Spleen (tissue), 11 donors: ENCODE measurements around the gene VLDLR. TPM values are rescaled to one million over a fixed set of nuclear protein-coding genes. Genes with fewer than 3 reads are reported as not detected.

Experiments used
- DNase-seq: peaks from one replicate; pipeline ENCODE4 v3.0.0-alpha.2; 2020
- H3K27ac ChIP-seq, 8 donors: fragments of 200-600 bp; sonication (generic) in 7 of 8; 1 replicate in 4 of 8; 2 replicates in 4 of 8; pipeline versions ENCODE4 v1.5.0 to v1.8.0; 2016 to 2021; ENCODE audit warnings: inconsistent platforms in 4 of 8, mild to moderate bottlenecking in 4 of 8, moderate library complexity in 1 of 8
- H3K27me3 ChIP-seq, 7 donors: fragments of 200-600 bp; sonication (generic) in 6 of 7; replicated peaks in 1 of 7; 1 replicate in 4 of 7; 2 replicates in 3 of 7; pipeline versions ENCODE4 v1.5.0 to v1.8.0; 2016 to 2021; ENCODE audit warnings: inconsistent platforms in 3 of 7, mild to moderate bottlenecking in 1 of 7
- H3K36me3 ChIP-seq, 6 donors: fragments of 200-600 bp; sonication (generic) in 5 of 6; 1 replicate in 4 of 6; 2 replicates in 2 of 6; pipeline versions ENCODE4 v1.5.0 to v1.8.0; 2016 to 2021; ENCODE audit warnings: inconsistent platforms in 2 of 6
- H3K4me1 ChIP-seq, 6 donors: fragments of 200-600 bp; sonication (generic) in 5 of 6; 1 replicate in 3 of 6; 2 replicates in 3 of 6; pipeline versions ENCODE4 v1.5.0 to v1.8.0; 2016 to 2021; ENCODE audit warnings: inconsistent platforms in 3 of 6
- H3K4me3 ChIP-seq, 8 donors: fragments of 200-600 bp; sonication (generic) in 7 of 8; 1 replicate in 4 of 8; 2 replicates in 4 of 8; pipeline versions ENCODE4 v1.5.0 to v1.8.0; 2016 to 2021; ENCODE audit warnings: inconsistent platforms in 4 of 8, mild to moderate bottlenecking in 4 of 8, moderate library complexity in 2 of 8
- H3K9me3 ChIP-seq, 8 donors: fragments of 200-600 bp; sonication (generic) in 7 of 8; 1 replicate in 4 of 8; 2 replicates in 4 of 8; pipeline versions ENCODE4 v1.5.0 to v1.8.0; 2016 to 2021; ENCODE audit warnings: inconsistent platforms in 4 of 8
- POLR2A ChIP-seq, 3 donors: fragments of 450-650 bp; IDR thresholded peaks; one replicate each; pipeline ENCODE4 v1.5.1; 2017; ENCODE audit warnings: antibody characterized with exemption in 3 of 3, mild to moderate bottlenecking in 1 of 3
- POLR2AphosphoS5 ChIP-seq, 3 donors: sonication (generic); formaldehyde crosslinking; IDR thresholded peaks; one replicate each; pipeline ENCODE4 v1.5.1; 2017; ENCODE audit warnings: antibody characterized with exemption in 3 of 3
- WGBS, 5 donors: extraction: QIAGEN DNeasy Blood & Tissue Kit in 3 of 5; methylation state at CpG; one replicate each; pipeline versions ENCODE4 v1.1.5 to v1.1.7; 2013 to 2018; 5-methylcytosine and 5-hydroxymethylcytosine counted together
- intact Hi-C: fragments of 100-400 bp; cut with DNase I; formaldehyde crosslinking; loops from one replicate; pipeline ENCODE4 v1.15.0; 2023; ENCODE audit warnings: low total_unique reads
- polyA plus RNA-seq, 3 donors: library from polyadenylated mRNA; stranded (reverse); fragments of 200-250 nt; gene quantifications; one replicate each; pipeline ENCODE4 v1.2.1, GENCODE V29; 2013
- total RNA-seq, 7 donors: library from RNA; depleted of rRNA in 3 of 7; stranded (reverse); fragments of >200 nt in 3 of 7; fragmentation: NEBNext Ultra II Directional in 4 of 7; extraction: Animal tissue kit (Norgen Biotek cat#: 25700) in 4 of 7; gene quantifications; one replicate each; pipeline versions ENCODE4 v1.1.0 to v1.2.1, GENCODE V29; 2016 to 2021
- TF ChIP-seq, protein P1 (sequence below), 11 experiments: fragments of 200-600 bp in 7 of 11; fragments of 450-650 bp in 4 of 11; sonication (generic) in 4 of 11; IDR thresholded peaks in 8 of 11; conservative IDR thresholded peaks in 3 of 11; 1 replicate in 7 of 11; 2 replicates in 4 of 11; pipeline versions ENCODE4 v1.4.0 to v1.8.0; 2016 to 2021; ENCODE audit warnings: antibody characterized with exemption in 11 of 11, inconsistent platforms in 4 of 11, mild to moderate bottlenecking in 1 of 11
- donor health status: healthy with polysubstance abuse.
- donor health status: DM: no; HTN: no; CAD: no; lungs with moderate emphysema.
- donor health status: DM: no; HTN: no; CAD: no.
- donor health status: Bipolar disorder and iron deficiency.
- donor health status: healthy.
- donor health status: DM: no; HTN: no; CAD: no.
- donor health status: DM: yes; HTN: yes; CAD: no.

VLDLR gene
- total and polyA plus RNA-seq, 10 donors: 1.3 to 32.6 (median 8.7) TPM

DNA sequence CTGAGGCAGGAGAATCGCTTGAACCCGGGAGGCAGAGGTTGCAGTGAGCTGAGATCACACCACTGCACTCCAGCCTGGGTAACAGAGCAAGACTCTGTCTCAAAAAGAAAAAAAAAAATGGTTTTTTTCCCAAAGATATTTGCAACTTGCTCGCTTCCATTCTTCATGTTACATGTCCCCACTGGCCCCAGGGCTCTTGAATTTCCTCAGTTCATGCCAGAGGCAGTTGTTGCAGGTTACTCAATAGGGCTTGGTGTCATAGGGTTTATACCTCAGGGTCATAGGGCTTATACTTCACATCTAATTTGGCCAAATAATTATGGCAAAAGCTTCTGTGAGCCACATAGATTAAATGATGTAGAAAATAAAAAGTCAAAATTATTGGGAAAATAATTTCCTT lies 51.6 kb downstream of the VLDLR start:
- Histone ChIP-seq H3K36me3 (no peaks in the 10 kb centered on the region), H3K9me3 (no peaks in the 10 kb centered on the region), H3K27me3 (no peaks in the 10 kb centered on the region), H3K4me1 (no peaks in the 10 kb centered on the region), H3K27ac (no peak overlapping the region), H3K4me3 (no peak overlapping the region)
- intact Hi-C loops: no loop called here
- DNase-seq: no peak
- no peak for TF ChIP-seq POLR2A (IDR thresholded peaks at IDR 0.05)
- TF ChIP-seq, protein P1, sequence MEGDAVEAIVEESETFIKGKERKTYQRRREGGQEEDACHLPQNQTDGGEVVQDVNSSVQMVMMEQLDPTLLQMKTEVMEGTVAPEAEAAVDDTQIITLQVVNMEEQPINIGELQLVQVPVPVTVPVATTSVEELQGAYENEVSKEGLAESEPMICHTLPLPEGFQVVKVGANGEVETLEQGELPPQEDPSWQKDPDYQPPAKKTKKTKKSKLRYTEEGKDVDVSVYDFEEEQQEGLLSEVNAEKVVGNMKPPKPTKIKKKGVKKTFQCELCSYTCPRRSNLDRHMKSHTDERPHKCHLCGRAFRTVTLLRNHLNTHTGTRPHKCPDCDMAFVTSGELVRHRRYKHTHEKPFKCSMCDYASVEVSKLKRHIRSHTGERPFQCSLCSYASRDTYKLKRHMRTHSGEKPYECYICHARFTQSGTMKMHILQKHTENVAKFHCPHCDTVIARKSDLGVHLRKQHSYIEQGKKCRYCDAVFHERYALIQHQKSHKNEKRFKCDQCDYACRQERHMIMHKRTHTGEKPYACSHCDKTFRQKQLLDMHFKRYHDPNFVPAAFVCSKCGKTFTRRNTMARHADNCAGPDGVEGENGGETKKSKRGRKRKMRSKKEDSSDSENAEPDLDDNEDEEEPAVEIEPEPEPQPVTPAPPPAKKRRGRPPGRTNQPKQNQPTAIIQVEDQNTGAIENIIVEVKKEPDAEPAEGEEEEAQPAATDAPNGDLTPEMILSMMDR (IDR thresholded peaks at IDR 0.05 in 8 of 11, conservative IDR thresholded peaks at IDR 0.05 in 3 of 11): no peak
- no peak for TF ChIP-seq POLR2AphosphoS5 (IDR thresholded peaks at IDR 0.05)
- 87 to 97% (median 91%) methylated on average over 1 to 3 of the region's 3 CpGs for WGBS, 5 donors

DNA sequence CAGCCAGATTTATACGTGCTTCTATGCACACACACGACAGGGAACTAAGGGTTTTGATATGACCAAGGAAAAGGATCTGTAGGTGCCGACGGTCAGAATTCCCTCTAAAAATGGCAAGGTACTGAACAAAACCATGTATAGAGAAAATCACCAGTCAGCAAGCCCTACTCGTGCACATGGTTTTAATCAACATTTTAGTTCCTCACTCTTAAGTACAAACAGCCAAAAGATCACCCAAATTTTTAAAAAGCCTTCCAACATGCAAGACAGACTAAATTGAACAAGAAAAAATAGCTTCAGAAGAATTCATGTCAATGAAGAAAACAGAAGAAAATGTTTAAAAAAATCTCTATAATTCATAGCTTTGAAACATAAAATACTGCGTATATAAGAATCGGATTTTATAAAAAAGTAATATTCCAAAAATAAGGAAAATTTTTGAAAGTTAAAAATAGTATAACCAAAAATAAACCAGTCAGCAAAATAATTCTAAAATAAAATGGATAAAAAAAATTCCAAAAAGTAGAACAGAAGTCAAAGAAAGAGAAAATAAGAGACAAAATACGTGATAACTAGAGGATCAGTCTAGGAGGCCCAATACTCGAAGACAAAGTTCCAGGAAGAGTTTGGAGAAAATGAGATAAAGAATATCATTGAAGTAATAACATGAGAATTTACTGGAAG lies 52.7 kb downstream of the VLDLR start:
- 83 to 94% (median 92%) methylated on average over 9 of the region's 9 CpGs for WGBS, 5 donors
- no peak for TF ChIP-seq POLR2AphosphoS5 (IDR thresholded peaks at IDR 0.05)
- TF ChIP-seq, protein P1 (IDR thresholded peaks at IDR 0.05 in 8 of 11, conservative IDR thresholded peaks at IDR 0.05 in 3 of 11): no peak
- TF ChIP-seq POLR2A (IDR thresholded peaks at IDR 0.05): no peak
- Histone ChIP-seq H3K4me3 (no peak overlapping the region), H3K27me3 (no peaks in the 10 kb centered on the region), H3K36me3 (no peaks in the 10 kb centered on the region), H3K9me3 (no peaks in the 10 kb centered on the region), H3K4me1 (no peaks in the 10 kb centered on the region), H3K27ac (no peak overlapping the region)
- intact Hi-C loops: no loop called here
- DNase-seq: no peak

DNA sequence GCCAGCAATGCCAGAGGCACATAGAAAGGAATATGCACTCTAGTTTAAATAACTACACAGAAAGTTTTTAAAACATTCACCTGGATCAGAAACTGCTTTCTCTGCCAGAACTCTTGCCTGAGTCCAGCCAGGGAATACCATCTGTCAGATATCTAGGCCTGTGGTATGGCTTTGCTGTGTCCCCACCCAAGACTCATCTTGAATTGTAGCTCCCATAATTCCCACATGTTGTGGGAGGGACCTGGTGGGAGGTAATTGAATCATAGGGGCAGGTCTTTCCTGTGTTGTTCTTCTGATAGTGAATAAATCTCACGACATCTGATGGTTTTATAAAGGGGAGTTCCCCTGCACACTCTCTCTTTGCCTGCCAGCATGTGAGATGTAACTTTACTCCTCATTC lies 54.2 kb downstream of the VLDLR start:
- Histone ChIP-seq H3K4me1 (no peaks in the 10 kb centered on the region), H3K4me3 (no peak overlapping the region), H3K27me3 (no peaks in the 10 kb centered on the region), H3K27ac (no peak overlapping the region), H3K36me3 (no peaks in the 10 kb centered on the region), H3K9me3 (no peaks in the 10 kb centered on the region)
- intact Hi-C loops: no loop called here
- TF ChIP-seq, protein P1 (IDR thresholded peaks at IDR 0.05 in 8 of 11, conservative IDR thresholded peaks at IDR 0.05 in 3 of 11): no peak
- no peak for TF ChIP-seq POLR2A (IDR thresholded peaks at IDR 0.05)
- TF ChIP-seq POLR2AphosphoS5 (IDR thresholded peaks at IDR 0.05): no peak
- WGBS, 5 donors: 44 to 69% (median 67%) methylated on average over 1 of the region's 1 CpG
- DNase-seq: no peak

DNA sequence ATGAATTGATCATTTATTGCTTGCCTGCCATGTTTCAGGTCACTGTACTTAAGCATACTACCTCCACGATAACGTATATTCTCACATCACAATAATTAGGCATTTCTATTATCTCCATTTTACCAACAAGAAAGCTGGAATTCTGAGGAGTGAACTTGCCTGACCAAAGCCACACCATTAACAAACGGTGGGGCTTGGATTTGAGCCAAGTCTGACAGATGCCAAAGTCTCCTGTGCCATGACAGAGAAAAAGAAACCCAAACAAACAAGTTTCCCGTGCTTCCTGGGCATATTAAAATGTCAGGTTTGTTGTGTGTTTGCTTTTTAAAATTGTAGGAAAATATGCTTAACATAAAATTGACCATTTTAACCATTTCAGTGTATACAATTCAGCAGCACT lies 54.9 kb downstream of the VLDLR start:
- H3K4me3 ChIP-seq: no peak overlapping the region
- H3K27ac ChIP-seq: no peak overlapping the region
- no peaks in the 10 kb centered on the region for H3K9me3 ChIP-seq
- no peak for DNase-seq
- H3K4me1 ChIP-seq: no peaks in the 10 kb centered on the region
- WGBS, 5 donors: 70 to 81% (median 75%) methylated on average over 4 of the region's 4 CpGs
- no peaks in the 10 kb centered on the region for H3K27me3 ChIP-seq
- TF ChIP-seq POLR2A (IDR thresholded peaks at IDR 0.05): no peak
- TF ChIP-seq, protein P1 (IDR thresholded peaks at IDR 0.05 in 8 of 11, conservative IDR thresholded peaks at IDR 0.05 in 3 of 11): no peak
- TF ChIP-seq POLR2AphosphoS5 (IDR thresholded peaks at IDR 0.05): no peak
- intact Hi-C loops: no loop called here
- no peaks in the 10 kb centered on the region for H3K36me3 ChIP-seq
